ENCODE data around the gene OR6J1.
"Not testable (repeated sequence)": the region's sequence is repeated elsewhere in the genome, so short reads cannot be mapped to it uniquely, and the experiment has no call there.

- TF ChIP-seq CTCF (IDR thresholded peaks at IDR 0.05; ENCODE audit: borderline replicate concordance, extremely low read depth, low read length, poor library complexity, severe bottlenecking); EZH2 (IDR thresholded peaks at IDR 0.05; ENCODE audit: borderline replicate concordance, low read depth, low read length, severe bottlenecking): not testable (repeated sequence)
Observed at GRCh38 chr14:22686176-22686611, 42.0 kb upstream of the OR6J1 start.

Measured in DND-41 (cell line).